HepG2 (cell line): Measurements from ENCODE around the gene ETV5.

ENCODE experiments used
- FOSL2 ChIP-seq: sonication (generic); formaldehyde crosslinking; IDR thresholded peaks from 2 replicates; pipeline ENCODE4 v1.4.0; 2020; ENCODE audit warnings: missing genetic modification reagents
- POLR2A ChIP-seq, 2 experiments: IDR thresholded peaks; 2 replicates each; pipeline ENCODE4 v1.6.1; 2011; ENCODE audit warnings: low read depth in 2 of 2, low read length in 2 of 2, mild to moderate bottlenecking in 1 of 2, moderate library complexity in 1 of 2; ENCODE audit not compliant: insufficient read depth in 1 of 2
- YY1 ChIP-seq: IDR thresholded peaks from 2 replicates; pipeline ENCODE4 v1.6.1; 2011; ENCODE audit warnings: low read length, low read depth, moderate library complexity, mild to moderate bottlenecking; ENCODE audit not compliant: insufficient read depth, insufficient replicate concordance
- ZNF350 ChIP-seq: sonication (generic); formaldehyde crosslinking; IDR thresholded peaks from 2 replicates; pipeline ENCODE4 v1.4.0; 2020; ENCODE audit warnings: mild to moderate bottlenecking, low read depth, missing genetic modification reagents, borderline replicate concordance
- ZNF451 ChIP-seq: sonication (generic); formaldehyde crosslinking; IDR thresholded peaks from 2 replicates; pipeline ENCODE4 v1.5.0; 2020; ENCODE audit warnings: mild to moderate bottlenecking, missing genetic modification reagents
- TF ChIP-seq, protein P1 (sequence below), 2 experiments: IDR thresholded peaks; 2 replicates each; pipeline ENCODE4 v1.6.1; 2011 to 2012; ENCODE audit warnings: low read length in 2 of 2, borderline replicate concordance in 1 of 2, low read depth in 1 of 2, mild to moderate bottlenecking in 1 of 2, moderate library complexity in 1 of 2

DNA sequence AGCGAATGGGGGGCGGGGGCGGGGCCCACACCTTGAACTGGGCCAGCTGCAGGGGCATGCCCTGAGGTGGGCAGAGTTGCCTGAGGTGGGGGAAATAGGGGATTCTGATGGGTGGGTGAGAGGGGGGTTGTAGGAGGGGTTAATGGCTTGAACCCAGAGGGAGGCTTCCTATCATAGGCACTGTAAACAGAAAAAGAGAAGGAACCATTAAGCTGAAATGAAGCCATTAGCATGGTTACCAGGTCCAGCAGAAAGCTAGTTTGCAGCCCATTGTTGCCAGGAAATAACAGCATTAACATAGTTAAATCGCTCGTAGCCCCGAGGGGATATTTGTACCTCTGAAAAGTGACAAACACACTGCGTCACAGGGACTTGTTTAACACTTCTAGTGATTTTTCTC is 29.0 kb downstream of the ETV5 start:
- TF ChIP-seq FOSL2 (CRISPR knock-in tag) (no peak), ZNF350 (CRISPR knock-in tag) (no peak), POLR2A (IDR thresholded peaks at IDR 0.05; ENCODE audit: insufficient read depth in 1 of 2, low read depth in 2 of 2, low read length in 2 of 2) (no peak), ZNF451 (CRISPR knock-in tag) (no peak), YY1 (no peak)
- TF ChIP-seq, protein P1, sequence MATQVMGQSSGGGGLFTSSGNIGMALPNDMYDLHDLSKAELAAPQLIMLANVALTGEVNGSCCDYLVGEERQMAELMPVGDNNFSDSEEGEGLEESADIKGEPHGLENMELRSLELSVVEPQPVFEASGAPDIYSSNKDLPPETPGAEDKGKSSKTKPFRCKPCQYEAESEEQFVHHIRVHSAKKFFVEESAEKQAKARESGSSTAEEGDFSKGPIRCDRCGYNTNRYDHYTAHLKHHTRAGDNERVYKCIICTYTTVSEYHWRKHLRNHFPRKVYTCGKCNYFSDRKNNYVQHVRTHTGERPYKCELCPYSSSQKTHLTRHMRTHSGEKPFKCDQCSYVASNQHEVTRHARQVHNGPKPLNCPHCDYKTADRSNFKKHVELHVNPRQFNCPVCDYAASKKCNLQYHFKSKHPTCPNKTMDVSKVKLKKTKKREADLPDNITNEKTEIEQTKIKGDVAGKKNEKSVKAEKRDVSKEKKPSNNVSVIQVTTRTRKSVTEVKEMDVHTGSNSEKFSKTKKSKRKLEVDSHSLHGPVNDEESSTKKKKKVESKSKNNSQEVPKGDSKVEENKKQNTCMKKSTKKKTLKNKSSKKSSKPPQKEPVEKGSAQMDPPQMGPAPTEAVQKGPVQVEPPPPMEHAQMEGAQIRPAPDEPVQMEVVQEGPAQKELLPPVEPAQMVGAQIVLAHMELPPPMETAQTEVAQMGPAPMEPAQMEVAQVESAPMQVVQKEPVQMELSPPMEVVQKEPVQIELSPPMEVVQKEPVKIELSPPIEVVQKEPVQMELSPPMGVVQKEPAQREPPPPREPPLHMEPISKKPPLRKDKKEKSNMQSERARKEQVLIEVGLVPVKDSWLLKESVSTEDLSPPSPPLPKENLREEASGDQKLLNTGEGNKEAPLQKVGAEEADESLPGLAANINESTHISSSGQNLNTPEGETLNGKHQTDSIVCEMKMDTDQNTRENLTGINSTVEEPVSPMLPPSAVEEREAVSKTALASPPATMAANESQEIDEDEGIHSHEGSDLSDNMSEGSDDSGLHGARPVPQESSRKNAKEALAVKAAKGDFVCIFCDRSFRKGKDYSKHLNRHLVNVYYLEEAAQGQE (IDR thresholded peaks at IDR 0.05; ENCODE audit: borderline replicate concordance in 1 of 2, low read depth in 1 of 2, low read length in 2 of 2) = no peak
